Adrenal gland (tissue), 5 donors: ENCODE measurements around the gene TENM4.

Experiments
- CTCF ChIP-seq, 6 experiments: fragments of 450-650 bp in 4 of 6; fragments of 200-600 bp in 2 of 6; sonication (generic) in 1 of 6; IDR thresholded peaks; 1 replicate in 5 of 6; 2 replicates in 1 of 6; pipeline versions ENCODE4 v1.5.1 to v1.8.0; 2016 to 2021; ENCODE audit warnings: antibody characterized with exemption in 6 of 6, mild to moderate bottlenecking in 2 of 6, moderate library complexity in 1 of 6
- POLR2A ChIP-seq, 2 donors: fragments of 450-650 bp; IDR thresholded peaks; one replicate each; pipeline ENCODE4 v1.6.1; 2017; ENCODE audit warnings: antibody characterized with exemption in 2 of 2, mild to moderate bottlenecking in 2 of 2, moderate library complexity in 1 of 2
- donor health status: DM: no; HTN: no; CAD: no.

- TF ChIP-seq CTCF (IDR thresholded peaks at IDR 0.05) (no peak), POLR2A (IDR thresholded peaks at IDR 0.05) (no peak)
These were observed 78.5 kb downstream of the TENM4 start for GRCh38 chr11:79362206-79362757.
